GM12891 (cell line): ENCODE results near the gene NDUFC2.
"Not testable (repeated sequence)": the region's sequence is repeated elsewhere in the genome, so short reads cannot be mapped to it uniquely, and the experiment has no call there.

Experiments used
- DNase-seq: peaks from one replicate; pipeline ENCODE4 v3.0.0; 2011; ENCODE audit warnings: low spot score; ENCODE audit not compliant: insufficient read length
- FAIRE-seq: peaks from 2 replicates; lab custom pipeline; 2011; peaks lifted over from hg19 to GRCh38; lab: Jason Lieb, UNC
- PAX5 ChIP-seq: IDR thresholded peaks from 2 replicates; pipeline ENCODE4 v1.6.1; 2011; ENCODE audit warnings: low read length, moderate library complexity, mild to moderate bottlenecking; ENCODE audit not compliant: insufficient read depth, severe bottlenecking
- POLR2A ChIP-seq: IDR thresholded peaks from 2 replicates; pipeline ENCODE4 v1.6.1; 2011; ENCODE audit warnings: low read depth, low read length, control low read depth
- POLR2AphosphoS5 ChIP-seq: IDR thresholded peaks from 2 replicates; pipeline ENCODE4 v1.6.1; 2011; ENCODE audit warnings: low read depth, low read length, control low read depth
- POU2F2 ChIP-seq: IDR thresholded peaks from 2 replicates; pipeline ENCODE4 v1.6.1; 2011; ENCODE audit warnings: low read depth, mild to moderate bottlenecking, control low read depth, low read length, moderate library complexity
- SPI1 ChIP-seq: IDR thresholded peaks from 2 replicates; pipeline ENCODE4 v1.6.1; 2011; ENCODE audit warnings: low read depth, low read length, control low read depth
- TAF1 ChIP-seq: IDR thresholded peaks from 2 replicates; pipeline ENCODE4 v1.6.1; 2011; ENCODE audit warnings: low read depth, low read length, control low read depth

The NDUFC2 gene

DNA sequence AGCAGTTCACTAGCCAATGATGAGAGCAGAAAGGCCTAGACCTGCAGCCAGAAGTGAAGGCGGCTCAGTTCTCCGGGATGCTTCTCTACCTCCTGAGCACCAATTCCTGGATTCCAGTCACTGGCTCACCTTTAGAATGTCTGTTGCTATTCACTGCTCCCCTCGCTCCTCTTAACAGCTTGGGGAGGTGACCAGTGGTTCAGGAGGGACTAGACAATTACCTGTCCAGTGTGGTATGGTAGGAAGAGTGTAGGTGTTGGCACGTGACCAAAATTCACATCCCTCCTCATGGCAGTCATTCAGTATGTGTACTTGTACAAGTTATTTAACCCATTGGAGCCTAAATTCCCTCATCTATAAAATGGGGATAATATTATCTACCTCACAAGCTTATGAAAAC, 12.0 kb downstream of the NDUFC2 start:
- no peak for DNase-seq
- FAIRE-seq: no peak
- TF ChIP-seq POU2F2: no peak
- TF ChIP-seq TAF1: no peak
- 0 out of 2 replicates have a peak, but pooled peaks have one; percentile 19 for TF ChIP-seq POLR2AphosphoS5

DNA sequence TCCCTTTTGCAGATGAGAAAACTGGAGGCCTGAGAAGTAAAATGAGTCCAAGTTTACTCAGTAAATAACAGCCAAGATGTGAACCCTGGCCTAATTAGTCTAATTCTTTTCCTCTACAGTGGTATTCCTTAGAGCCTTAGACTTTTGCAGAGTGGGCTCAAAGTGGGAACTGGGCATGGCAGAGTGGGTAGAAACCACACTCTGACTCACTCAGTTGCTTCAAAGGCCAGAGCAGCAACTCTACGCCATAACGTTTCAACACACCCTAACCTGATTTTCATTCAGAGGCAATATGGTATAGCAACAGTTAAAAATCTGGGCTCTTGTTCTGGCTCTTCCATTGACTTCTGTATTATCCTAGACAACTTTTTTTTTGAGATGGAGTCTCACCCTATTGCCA, 13.2 kb downstream of the NDUFC2 start:
- DNase-seq: no peak
- no peak for FAIRE-seq
- TF ChIP-seq POLR2A (no peak), PAX5 (no peak), SPI1 (no peak), TAF1 (no peak), POLR2AphosphoS5 (no peak), POU2F2 (no peak)

DNA sequence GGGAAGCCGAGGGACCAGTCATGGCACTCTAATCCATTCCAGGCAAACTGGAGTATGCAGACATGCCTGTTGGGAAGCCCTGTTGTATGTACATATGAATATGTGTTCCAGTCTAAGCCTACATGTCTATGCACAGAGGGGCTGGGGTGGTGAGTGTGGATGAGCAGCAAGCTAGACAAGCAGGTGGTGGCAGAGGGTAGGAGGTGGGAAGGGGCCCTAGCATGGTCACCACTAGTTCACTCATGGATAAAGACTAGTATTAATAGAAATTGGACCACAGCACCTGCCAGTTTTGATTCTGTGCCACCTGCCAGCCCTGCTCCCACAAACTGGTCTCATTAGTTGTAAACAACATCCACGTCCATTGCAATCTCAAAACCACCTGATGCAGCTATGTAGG, 14.5 kb downstream of the NDUFC2 start:
- TF ChIP-seq PAX5 (no peak), SPI1 (no peak), POU2F2 (no peak), TAF1 (no peak), POLR2AphosphoS5 (no peak), POLR2A (no peak)
- FAIRE-seq (no peak), DNase-seq (no peak)

DNA sequence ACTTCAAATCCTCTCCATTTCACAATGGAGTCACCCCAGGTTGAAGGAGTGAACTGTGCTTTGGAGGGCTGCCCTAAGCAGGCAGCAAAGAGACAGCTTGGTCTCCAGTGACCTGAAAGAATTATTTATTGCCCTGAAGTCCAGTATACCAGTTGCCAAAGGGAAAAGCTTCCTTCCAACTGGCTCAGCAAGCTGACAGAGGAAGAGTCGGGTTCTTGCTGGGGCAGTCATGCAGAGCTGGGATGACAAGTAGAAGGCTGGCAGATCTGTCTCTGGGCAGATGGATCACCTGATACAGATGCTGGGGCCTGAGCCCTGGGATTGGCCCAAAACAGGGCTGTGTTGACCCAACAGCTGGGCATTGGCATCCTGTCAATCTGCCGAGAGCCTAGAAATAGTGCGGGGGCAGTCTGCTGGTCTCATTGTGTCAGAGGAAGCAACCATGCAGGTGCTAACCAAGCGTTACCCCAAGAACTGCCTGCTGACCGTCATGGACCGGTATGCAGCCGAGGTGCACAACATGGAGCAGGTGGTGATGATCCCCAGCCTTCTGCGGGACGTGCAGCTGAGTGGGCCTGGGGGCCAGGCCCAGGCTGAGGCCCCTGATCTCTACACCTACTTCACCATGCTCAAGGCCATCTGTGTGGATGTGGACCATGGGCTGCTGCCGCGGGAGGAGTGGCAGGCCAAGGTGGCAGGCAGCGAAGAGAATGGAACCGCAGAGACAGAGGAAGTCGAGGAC, 16.1 kb downstream of the NDUFC2 start, which contains the start of gene THRSP:
Gene THRSP (plus strand): TSS at position 422 of the 742 bp plus-strand sequence. CDS start 21 bp downstream, at position 443.
- TF ChIP-seq PAX5: no peak
- no peak for TF ChIP-seq TAF1
- no peak for TF ChIP-seq POLR2A
- TF ChIP-seq POU2F2: no peak
- TF ChIP-seq POLR2AphosphoS5: no peak
- no peak for TF ChIP-seq SPI1
- no peak for FAIRE-seq
- no peak for DNase-seq

DNA sequence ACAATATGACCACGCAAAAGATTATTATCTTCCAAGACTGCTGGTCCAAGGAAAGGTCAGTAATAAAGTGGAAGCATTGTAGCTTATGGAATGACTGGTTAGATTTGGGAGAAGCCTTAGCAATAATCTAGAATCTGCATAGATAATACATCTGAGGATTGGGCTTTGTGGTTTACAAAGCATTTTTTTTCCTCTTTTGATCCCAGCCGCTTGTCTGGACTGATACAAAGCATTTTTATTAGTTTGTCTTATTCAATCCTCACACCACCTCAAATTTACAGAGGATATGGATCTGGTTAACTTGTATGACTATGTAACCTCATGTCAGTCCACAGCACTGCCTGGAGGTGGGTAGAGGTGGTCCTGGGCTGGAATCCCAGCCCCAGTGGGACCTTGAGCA, 17.0 kb downstream of the NDUFC2 start:
- TF ChIP-seq POLR2AphosphoS5 (no peak), SPI1 (no peak), TAF1 (no peak), POU2F2 (no peak), PAX5 (no peak), POLR2A (no peak)
- no peak for FAIRE-seq
- no peak for DNase-seq

DNA sequence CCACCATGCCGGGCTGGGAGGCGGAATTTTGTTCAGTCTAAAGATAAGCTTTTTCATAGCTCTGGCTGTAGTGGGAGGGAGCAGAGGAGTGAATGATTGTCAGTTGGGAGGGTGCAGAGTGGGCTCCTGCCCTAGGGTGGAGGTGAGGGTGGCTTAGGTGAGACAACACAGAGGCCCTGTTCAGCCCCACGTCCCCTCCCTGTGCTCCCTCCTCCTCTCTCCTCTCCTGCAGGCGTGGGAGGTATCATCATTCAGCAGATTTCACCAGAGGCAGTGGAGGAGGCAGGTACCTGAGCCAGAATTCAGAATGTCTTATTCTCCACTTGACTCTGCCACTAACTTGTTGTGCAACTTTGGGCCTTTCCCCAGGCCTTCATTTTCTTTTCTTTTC, 17.7 kb downstream of the NDUFC2 start:
- DNase-seq (no peak), FAIRE-seq (no peak)
- no peak for TF ChIP-seq POLR2AphosphoS5
- no peak for TF ChIP-seq PAX5
- TF ChIP-seq POLR2A: no peak

DNA sequence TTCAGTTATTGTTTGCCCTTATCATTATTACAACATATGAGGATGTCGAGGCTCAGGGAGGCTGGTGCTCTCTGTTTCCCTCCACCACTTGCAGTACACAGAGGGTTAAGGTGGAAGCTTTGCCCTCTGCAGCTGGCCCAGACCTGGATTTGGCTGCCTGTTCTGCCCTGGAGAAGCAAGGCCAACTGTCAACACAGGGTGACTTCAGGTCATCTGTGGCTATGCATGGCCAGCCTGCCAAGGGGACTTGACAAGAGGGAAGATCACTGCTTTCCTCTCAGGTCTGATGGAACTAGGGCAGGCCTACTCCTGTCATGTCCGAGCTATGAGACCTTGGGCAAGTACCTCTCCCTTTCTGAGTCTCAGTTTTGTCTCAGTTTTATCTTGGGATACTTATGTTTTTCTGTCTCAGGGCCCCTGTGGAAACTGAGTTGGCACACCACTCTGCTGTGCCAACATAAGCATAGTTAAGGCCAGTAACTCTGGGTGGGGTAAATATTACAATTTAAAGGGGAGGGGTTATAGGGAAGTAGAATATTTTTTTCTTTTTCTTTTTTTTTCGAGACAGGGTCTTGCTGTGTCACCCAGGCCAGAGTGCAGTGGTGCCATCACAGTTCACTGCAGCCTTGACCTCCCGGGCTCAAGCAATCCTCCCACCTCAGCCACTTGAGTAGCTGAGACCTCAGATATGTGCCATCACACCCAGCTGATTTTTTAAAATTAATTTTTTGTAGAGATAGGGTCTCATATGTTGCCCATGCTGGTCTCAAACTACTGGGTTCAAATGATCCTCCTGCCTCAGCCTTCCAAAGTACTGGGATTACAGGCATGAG, 18.4 kb downstream of the NDUFC2 start:
- FAIRE-seq (no peak), DNase-seq (no peak)
- TF ChIP-seq PAX5 (no peak), TAF1 (no peak), POLR2AphosphoS5 (no peak), POLR2A (no peak), SPI1 (no peak), POU2F2 (no peak)

DNA sequence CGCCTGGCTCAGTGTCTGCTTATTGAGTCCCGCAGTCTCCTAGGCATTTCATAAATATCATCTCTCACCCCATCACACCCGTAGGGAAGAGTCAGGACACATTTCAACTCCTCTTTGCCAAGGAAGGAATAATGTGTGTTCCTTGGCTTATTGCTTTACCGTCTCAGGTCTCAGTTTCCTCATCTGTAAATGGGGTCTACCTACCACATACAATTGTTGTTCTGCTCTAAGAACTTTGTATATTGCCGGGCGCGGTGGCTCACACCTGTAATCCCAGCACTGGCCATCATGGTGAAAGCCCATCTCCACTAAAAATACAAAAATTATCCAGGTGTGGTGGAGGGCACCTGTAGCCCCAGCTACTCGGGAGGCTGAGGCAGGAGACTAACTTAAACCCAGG, 19.1 kb downstream of the NDUFC2 start:
- TF ChIP-seq TAF1 (no peak), POU2F2 (no peak), PAX5 (no peak), POLR2A (no peak), SPI1 (no peak), POLR2AphosphoS5 (no peak)
- FAIRE-seq: no peak
- no peak for DNase-seq

DNA sequence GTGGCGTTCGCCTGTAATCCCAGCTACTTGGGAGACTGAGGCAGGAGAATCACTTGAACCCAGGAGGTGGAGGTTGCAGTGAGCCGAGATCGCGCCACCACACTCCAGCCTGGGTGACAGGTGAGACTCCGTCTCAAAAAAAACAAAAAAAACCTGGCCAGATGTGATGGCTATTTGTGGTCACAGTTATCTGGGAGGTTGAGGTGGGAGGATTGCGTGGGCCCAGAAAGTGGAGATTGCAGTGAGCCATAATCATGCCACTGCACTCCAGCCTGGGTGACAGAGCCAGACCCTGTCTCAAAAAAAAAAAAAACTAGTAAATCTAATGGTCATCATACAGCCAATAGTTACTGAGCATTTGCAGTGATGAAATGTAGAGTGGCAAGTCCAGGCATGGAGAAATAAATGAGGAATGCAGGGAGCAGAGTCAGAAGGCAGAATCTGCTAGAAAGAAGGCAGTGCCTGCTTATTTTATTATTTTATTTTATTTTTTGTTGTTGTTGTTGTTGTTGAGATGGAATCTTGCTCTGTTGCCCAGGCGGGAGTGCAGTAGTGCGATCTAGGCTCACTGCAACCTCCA, 19.8 kb downstream of the NDUFC2 start:
- FAIRE-seq, DNase-seq: not testable (repeated sequence)
